A549 (cell line): Measurements from ENCODE around the gene CHPF. TPM values are rescaled to one million over a fixed set of nuclear protein-coding genes. Genes with fewer than 3 reads are reported as not detected.

ENCODE experiments used
- ATAC-seq, 2 experiments: fragments of 200-7000 bp in 1 of 2; fragments of >200 bp in 1 of 2; cut with Nextera tagmentation in 1 of 2; cut with Tn5 transposase in 1 of 2; 3 replicates each; pipeline versions ENCODE4 v1.8.0 to v1.9.1; 2018 to 2020; ENCODE audit warnings: mild to moderate bottlenecking in 1 of 2, moderate library complexity in 1 of 2
- CTCF ChIA-PET: fragments of 300-600 bp; sonication (Branson Sonifier 250); formaldehyde crosslinking; extraction: SDS; loops from one replicate; lab custom pipeline; 2021; ENCODE audit warnings: antibody characterized with exemption, inconsistent platforms; lab: Yijun Ruan, JAX
- POLR2A ChIA-PET: fragments of 350-600 bp; formaldehyde crosslinking; extraction: SDS; loops from one replicate; lab custom pipeline; 2021; ENCODE audit warnings: antibody characterized with exemption, inconsistent platforms; lab: Yijun Ruan, JAX
- DNase-seq, 2 experiments: peaks; one replicate each; pipeline versions ENCODE4 v3.0.0 to v3.0.0-alpha.2; 2011 to 2016; ENCODE audit warnings: low read depth in 1 of 2, low spot score in 1 of 2
- FAIRE-seq: peaks from 2 replicates; lab custom pipeline; 2011; peaks lifted over from hg19 to GRCh38; lab: Jason Lieb, UNC
- H3K27ac ChIP-seq, 2 experiments: fragments of >200 bp; sonication (Bioruptor Twin); formaldehyde crosslinking; 3 replicates each; pipeline ENCODE4 v1.5.1; 2016 to 2017
- H3K4me1 ChIP-seq: fragments of >200 bp; sonication (Bioruptor Twin); formaldehyde crosslinking; 3 replicates; pipeline ENCODE4 v1.6.1; 2016
- H3K4me2 ChIP-seq: fragments of >200 bp; sonication (Bioruptor Twin); formaldehyde crosslinking; 3 replicates; pipeline ENCODE4 v1.6.1; 2016
- H3K4me3 ChIP-seq: fragments of >200 bp; sonication (Bioruptor Twin); formaldehyde crosslinking; 3 replicates; pipeline ENCODE4 v1.5.1; 2016
- H3K9me3 ChIP-seq: fragments of >200 bp; sonication (Bioruptor Twin); formaldehyde crosslinking; 3 replicates; pipeline ENCODE4 v1.6.1; 2016
- CHD2 ChIP-seq: fragments of 150-350 bp; IDR thresholded peaks from 2 replicates; pipeline ENCODE4 v1.6.1; 2014; ENCODE audit warnings: low read length; ENCODE audit not compliant: partially characterized antibody
- CHD4 ChIP-seq: fragments of 200-600 bp; sonication (generic); IDR thresholded peaks from 2 replicates; pipeline ENCODE4 v1.6.1; 2016; ENCODE audit warnings: antibody characterized with exemption, mild to moderate bottlenecking, borderline replicate concordance
- EHF ChIP-seq: fragments of 250-450 bp; sonication (Bioruptor Pico); IDR thresholded peaks from 2 replicates; pipeline ENCODE4 v1.5.0; 2020; ENCODE audit warnings: mild to moderate bottlenecking
- ELK1 ChIP-seq: fragments of 150-350 bp; IDR thresholded peaks from 2 replicates; pipeline ENCODE4 v1.6.1; 2014; ENCODE audit warnings: low read depth, mild to moderate bottlenecking, low read length
- EP300 ChIP-seq, 2 experiments: fragments of >200 bp; sonication (Bioruptor Twin); formaldehyde crosslinking; IDR thresholded peaks; 2 replicates in 1 of 2; 3 replicates in 1 of 2; pipeline ENCODE4 v1.6.1; 2016 to 2017
- GATA3 ChIP-seq: IDR thresholded peaks from 2 replicates; pipeline ENCODE4 v1.6.1; 2012; ENCODE audit warnings: borderline replicate concordance
- HOXB5 ChIP-seq: fragments of 250-450 bp; sonication (Bioruptor Pico); IDR thresholded peaks from 2 replicates; pipeline ENCODE4 v1.5.0; 2020; ENCODE audit warnings: mild to moderate bottlenecking, moderate library complexity
- JUNB ChIP-seq: fragments of >200 bp; sonication (Bioruptor Twin); formaldehyde crosslinking; IDR thresholded peaks from 2 replicates; pipeline ENCODE4 v1.6.1; 2016
- KDM5A ChIP-seq: fragments of 200-600 bp; sonication (generic); IDR thresholded peaks from 2 replicates; pipeline ENCODE4 v1.6.1; 2016; ENCODE audit warnings: antibody characterized with exemption, mild to moderate bottlenecking
- MAX ChIP-seq: IDR thresholded peaks from 2 replicates; pipeline ENCODE4 v1.6.1; 2012
- NFE2L2 ChIP-seq: fragments of 150-350 bp; conservative IDR thresholded peaks from 2 replicates; pipeline ENCODE4 v1.6.1; 2014; ENCODE audit warnings: low read length
- NPAS2 ChIP-seq: fragments of 250-450 bp; sonication (Bioruptor Pico); IDR thresholded peaks from 2 replicates; pipeline ENCODE4 v1.8.0; 2022; ENCODE audit warnings: mild to moderate bottlenecking, moderate library complexity, borderline replicate concordance
- RAD21 ChIP-seq, 2 experiments: fragments of >200 bp in 1 of 2; sonication (Bioruptor Twin) in 1 of 2; formaldehyde crosslinking in 1 of 2; IDR thresholded peaks in 1 of 2; conservative IDR thresholded peaks in 1 of 2; 2 replicates in 1 of 2; 3 replicates in 1 of 2; pipeline ENCODE4 v1.6.1; 2012 to 2018; ENCODE audit warnings: inconsistent platforms in 1 of 2
- RCOR1 ChIP-seq: fragments of 150-350 bp; IDR thresholded peaks from 2 replicates; pipeline ENCODE4 v1.6.1; 2014; ENCODE audit warnings: antibody characterized with exemption, low read length, low read depth
- SMC3 ChIP-seq: fragments of >200 bp; sonication (Bioruptor Twin); formaldehyde crosslinking; IDR thresholded peaks from 3 replicates; pipeline ENCODE4 v1.6.1; 2018; ENCODE audit warnings: inconsistent platforms
- ZC3H11A ChIP-seq: fragments of 450-650 bp; IDR thresholded peaks from 2 replicates; pipeline ENCODE4 v1.6.1; 2014; ENCODE audit warnings: antibody characterized with exemption, mild to moderate bottlenecking
- ZNF302 ChIP-seq: fragments of 250-450 bp; sonication (Bioruptor Pico); IDR thresholded peaks from 2 replicates; pipeline ENCODE4 v1.9.0; 2021; ENCODE audit warnings: inconsistent platforms, mild to moderate bottlenecking, moderate library complexity
- whole genome bisulfite sequencing: methylation state at CpG from one replicate; pipeline ENCODE4 v1.1.6; 2017; ENCODE audit errors: missing lambda C conversion rate; 5-methylcytosine and 5-hydroxymethylcytosine counted together
- polyA plus RNA-seq, 4 experiments: library from polyadenylated mRNA; depleted of rRNA in 3 of 4; stranded (reverse); fragments of >200 nt; fragmentation: RNase III in 1 of 4; extraction: RNeasy Plus Mini Kit Qiagen cat#74134 plus additional on column Dnase treatment in 1 of 4; gene quantifications; 2 replicates in 3 of 4; 3 replicates in 1 of 4; pipeline ENCODE4 v1.2.3, GENCODE V29; 2011 to 2017
- TF ChIP-seq, protein P1 (sequence below): IDR thresholded peaks from 2 replicates; pipeline ENCODE4 v1.6.1; 2012
- TF ChIP-seq, protein P2 (sequence below): fragments of >200 bp; sonication (Bioruptor Twin); formaldehyde crosslinking; IDR thresholded peaks from 2 replicates; pipeline ENCODE4 v1.6.1; 2016
- TF ChIP-seq, protein P3 (sequence below): fragments of >200 bp; sonication (Bioruptor Twin); formaldehyde crosslinking; IDR thresholded peaks from 3 replicates; pipeline ENCODE4 v1.6.1; 2016

CHPF gene
- polyA plus RNA-seq, 2 of the 4 experiments (the other 2 are of a cell fraction): 9.0 to 14.8 TPM

DNA sequence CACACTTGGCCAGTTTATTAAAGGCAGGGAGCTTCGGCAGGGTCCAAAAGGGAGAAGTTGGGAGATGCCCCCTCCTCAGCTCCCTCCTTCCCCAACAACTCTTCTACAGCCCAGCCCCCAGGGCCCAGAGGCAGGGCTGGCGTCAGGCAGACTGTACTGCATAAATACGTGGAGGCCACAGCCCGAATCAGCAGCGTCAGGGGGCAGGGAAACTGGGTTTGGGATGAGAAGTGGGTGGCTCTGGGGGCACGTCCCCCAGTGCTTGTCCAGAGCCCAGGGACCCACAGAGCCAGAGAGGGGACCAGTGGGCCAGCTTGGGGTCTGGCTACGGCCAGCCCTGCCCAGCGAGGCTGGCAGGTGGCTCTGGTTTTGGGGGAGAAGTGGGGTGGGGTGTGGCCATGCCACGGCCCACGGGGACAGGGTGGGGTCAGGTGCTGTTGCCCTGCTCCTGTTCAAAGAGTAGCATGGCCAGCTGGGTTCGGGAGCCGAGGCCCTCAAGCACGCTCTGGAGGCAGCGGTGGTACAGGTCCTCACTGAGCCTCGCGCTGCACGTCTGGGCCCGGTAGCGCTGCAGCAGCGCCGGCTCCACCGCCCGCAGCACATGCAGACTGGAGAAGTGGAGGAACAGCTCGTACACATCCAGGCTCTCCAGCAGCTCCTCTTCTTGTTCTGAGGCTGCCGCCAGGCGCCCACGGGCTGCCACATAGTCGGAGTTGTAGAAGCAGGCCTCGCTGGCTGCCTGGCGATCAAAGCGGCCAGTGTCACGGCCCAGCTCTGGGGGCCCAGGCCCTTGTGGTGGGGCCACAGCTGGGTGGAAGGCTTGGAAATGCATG, 4.4 kb downstream of the CHPF start:
- peaks cover 10% of the 10 kb centered on the region for H3K4me1 ChIP-seq
- no peak overlapping the region for H3K27ac ChIP-seq
- 91% methylated on average over 11 of the region's 32 CpGs for WGBS
- ChIA-PET CTCF (interaction anchor here (0.7 to 79.1 kb wide), 9 partner anchors 9 to 151 kb away, joined by 3 to 3291 read pairs (median 68); partner anchors contain the start of genes ASIC4, GMPPA and SPEG), POLR2A (no interaction called here)
- DNase-seq (no peak), ATAC-seq (no peak), FAIRE-seq (no peak)
- H3K4me3 ChIP-seq: no peak overlapping the region
- TF ChIP-seq RAD21 (conservative IDR thresholded peaks at IDR 0.05 in 1 of 2, IDR thresholded peaks at IDR 0.05 in 1 of 2) (no peak), RCOR1 (no peak), SMC3 (no peak), EHF (CRISPR knock-in tag) (no peak), ZNF302 (CRISPR knock-in tag) (no peak), NFE2L2 (no peak), JUNB (no peak), CHD2 (no peak), MAX (no peak), CHD4 (no peak), EP300 (IDR thresholded peaks at IDR 0.05) (no peak), KDM5A (no peak)
- TF ChIP-seq, protein P1, sequence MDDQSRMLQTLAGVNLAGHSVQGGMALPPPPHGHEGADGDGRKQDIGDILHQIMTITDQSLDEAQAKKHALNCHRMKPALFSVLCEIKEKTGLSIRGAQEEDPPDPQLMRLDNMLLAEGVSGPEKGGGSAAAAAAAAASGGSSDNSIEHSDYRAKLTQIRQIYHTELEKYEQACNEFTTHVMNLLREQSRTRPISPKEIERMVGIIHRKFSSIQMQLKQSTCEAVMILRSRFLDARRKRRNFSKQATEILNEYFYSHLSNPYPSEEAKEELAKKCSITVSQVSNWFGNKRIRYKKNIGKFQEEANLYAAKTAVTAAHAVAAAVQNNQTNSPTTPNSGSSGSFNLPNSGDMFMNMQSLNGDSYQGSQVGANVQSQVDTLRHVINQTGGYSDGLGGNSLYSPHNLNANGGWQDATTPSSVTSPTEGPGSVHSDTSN: no peak
- H3K4me2 ChIP-seq: no peak overlapping the region
- no peaks in the 10 kb centered on the region for H3K9me3 ChIP-seq

DNA sequence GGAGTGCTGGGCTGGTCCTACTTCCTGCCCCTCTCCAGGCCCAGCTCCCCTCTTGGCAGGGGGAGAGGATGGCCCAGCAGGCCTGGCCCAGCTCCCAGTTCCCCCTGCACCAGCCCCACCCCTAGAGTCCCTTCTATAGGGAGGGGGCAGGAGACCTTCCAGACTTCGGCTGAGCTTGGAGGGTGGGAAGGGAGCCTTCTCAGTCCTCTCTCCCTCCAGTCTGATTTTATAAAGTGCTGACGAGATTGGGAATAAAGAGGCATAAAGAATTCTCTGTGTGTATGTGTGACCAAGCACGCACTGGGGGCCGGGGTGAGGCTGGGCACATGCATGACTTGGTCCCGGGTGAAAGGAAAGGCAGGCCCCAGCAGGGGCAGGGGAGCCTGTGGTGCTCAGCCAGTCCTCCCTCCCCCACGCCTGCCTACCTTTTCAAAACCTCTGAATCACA, 5.1 kb downstream of the CHPF start:
- 58% methylated on average over 6 of the region's 6 CpGs for WGBS
- no peak for DNase-seq
- no peak overlapping the region for H3K4me3 ChIP-seq
- CTCF ChIA-PET: interaction anchor here (2.3 to 79.1 kb wide), 6 partner anchors 9 to 152 kb away, joined by 11 to 3291 read pairs (median 73); partner anchors contain the start of genes ASIC4, GMPPA and SPEG
- no peaks in the 10 kb centered on the region for H3K9me3 ChIP-seq
- no peak for ATAC-seq
- POLR2A ChIA-PET: no interaction called here
- no peak for FAIRE-seq
- H3K4me2 ChIP-seq: no peak overlapping the region
- H3K27ac ChIP-seq: no peak overlapping the region
- H3K4me1 ChIP-seq: peaks cover 9% of the 10 kb centered on the region
- TF ChIP-seq RCOR1 (no peak), GATA3 (no peak), ELK1 (no peak), NPAS2 (CRISPR knock-in tag) (no peak), NFE2L2 (no peak), HOXB5 (CRISPR knock-in tag) (no peak), ZC3H11A (no peak)
- TF ChIP-seq, protein P2, sequence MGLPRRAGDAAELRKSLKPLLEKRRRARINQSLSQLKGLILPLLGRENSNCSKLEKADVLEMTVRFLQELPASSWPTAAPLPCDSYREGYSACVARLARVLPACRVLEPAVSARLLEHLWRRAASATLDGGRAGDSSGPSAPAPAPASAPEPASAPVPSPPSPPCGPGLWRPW: no peak
- TF ChIP-seq, protein P3, sequence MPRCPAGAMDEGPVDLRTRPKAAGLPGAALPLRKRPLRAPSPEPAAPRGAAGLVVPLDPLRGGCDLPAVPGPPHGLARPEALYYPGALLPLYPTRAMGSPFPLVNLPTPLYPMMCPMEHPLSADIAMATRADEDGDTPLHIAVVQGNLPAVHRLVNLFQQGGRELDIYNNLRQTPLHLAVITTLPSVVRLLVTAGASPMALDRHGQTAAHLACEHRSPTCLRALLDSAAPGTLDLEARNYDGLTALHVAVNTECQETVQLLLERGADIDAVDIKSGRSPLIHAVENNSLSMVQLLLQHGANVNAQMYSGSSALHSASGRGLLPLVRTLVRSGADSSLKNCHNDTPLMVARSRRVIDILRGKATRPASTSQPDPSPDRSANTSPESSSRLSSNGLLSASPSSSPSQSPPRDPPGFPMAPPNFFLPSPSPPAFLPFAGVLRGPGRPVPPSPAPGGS: no peak
